Motor neuron (in vitro differentiated cells): ENCODE data around the gene OTULIN. TPM values are rescaled to one million over a fixed set of nuclear protein-coding genes. Genes with fewer than 3 reads are reported as not detected.

ENCODE experiments used
- ATAC-seq, 8 experiments: fragments of 200-7000 bp; cut with Tn5 transposase; replicated peaks in 6 of 8; 2 replicates each; pipeline ENCODE4 v1.8.0; 2021; ENCODE audit warnings: mild to moderate bottlenecking in 8 of 8, moderate library complexity in 8 of 8
- H3K27ac ChIP-seq, 2 donors: fragments of 250-450 bp; sonication (Bioruptor Pico); 2 replicates each; pipeline ENCODE4 v1.9.0; 2021; ENCODE audit warnings: antibody characterized with exemption in 2 of 2, mild to moderate bottlenecking in 2 of 2, moderate library complexity in 1 of 2
- H3K4me1 ChIP-seq, 2 donors: fragments of 250-450 bp; sonication (Bioruptor Pico); replicated peaks in 1 of 2; 2 replicates each; pipeline ENCODE4 v1.6.1; 2021; ENCODE audit warnings: antibody characterized with exemption in 2 of 2, mild to moderate bottlenecking in 2 of 2, moderate library complexity in 1 of 2
- H3K4me3 ChIP-seq, 5 donors: fragments of 250-450 bp; sonication (Bioruptor Pico); 2 replicates each; pipeline ENCODE4 v1.9.0; 2021; ENCODE audit warnings: antibody characterized with exemption in 5 of 5, mild to moderate bottlenecking in 5 of 5, moderate library complexity in 4 of 5
- WGBS, 10 experiments: fragments of 450-650 bp; shearing (Covaris generic); methylation state at CpG; one replicate each; pipeline ENCODE4 v1.0.0; 2022; 5-methylcytosine and 5-hydroxymethylcytosine counted together
- in situ Hi-C, 9 experiments: fragments of 400-800 bp; cut with MboI; loops; one replicate each; pipeline ENCODE4 v1.15.0; 2021; ENCODE audit warnings: low sequenced_read_pairs in 9 of 9, low pct_unique_long_range_greater_than_20kb in 2 of 9; ENCODE audit not compliant: unreplicated experiment in 9 of 9
- total RNA-seq, 8 experiments: library from RNA; unstranded; fragments of 300-600 nt; gene quantifications; 2 replicates each; pipeline versions ENCODE4 v1.2.3 to v1.2.4, GENCODE V29; 2022

Gene OTULIN
- total RNA-seq, 8 experiments from 2014 or later: 8.4 to 22.2 (median 11.7) TPM

DNA sequence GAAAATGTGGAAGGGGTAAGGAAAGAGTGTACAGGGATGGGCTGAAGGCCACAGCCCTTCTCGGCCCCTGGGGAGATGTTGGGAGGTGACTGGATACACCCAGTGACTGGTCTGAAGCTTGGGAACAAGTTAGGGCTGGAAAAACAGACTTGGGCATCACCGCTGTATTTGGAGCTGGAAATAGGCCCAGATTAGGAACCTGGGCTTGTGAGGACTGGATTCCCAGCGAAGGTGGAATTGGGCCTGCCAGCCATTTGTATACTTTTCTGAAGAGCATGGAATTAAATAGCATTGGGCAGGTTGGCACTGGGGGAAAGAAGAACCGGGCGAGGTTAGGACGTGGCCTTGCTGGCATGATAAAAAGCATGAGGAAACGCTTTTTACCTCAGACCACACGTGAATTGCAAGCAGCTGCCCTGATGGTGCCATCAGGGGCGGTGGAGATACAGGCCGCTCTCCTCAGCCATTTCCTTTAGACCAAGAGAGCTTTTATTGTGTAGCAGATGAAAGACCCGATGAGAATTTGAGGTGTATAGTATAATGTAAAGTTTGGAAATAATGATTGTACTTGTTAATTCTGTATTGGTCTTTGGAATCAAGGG lies 37.8 kb downstream of the OTULIN start:
- 60 to 100% (median 95%) methylated on average over 1 to 7 of the region's 11 CpGs; no CpG with 5 or more reads in 2 of the 10 experiments for WGBS, 10 experiments
- ATAC-seq: peak in 1 of 8 experiments; percentile 33
- Histone ChIP-seq H3K27ac (no peak overlapping the region), H3K4me3 (no peak overlapping the region), H3K4me1 (no peaks in the 10 kb centered on the region)
- in situ Hi-C loops: no loop called here

DNA sequence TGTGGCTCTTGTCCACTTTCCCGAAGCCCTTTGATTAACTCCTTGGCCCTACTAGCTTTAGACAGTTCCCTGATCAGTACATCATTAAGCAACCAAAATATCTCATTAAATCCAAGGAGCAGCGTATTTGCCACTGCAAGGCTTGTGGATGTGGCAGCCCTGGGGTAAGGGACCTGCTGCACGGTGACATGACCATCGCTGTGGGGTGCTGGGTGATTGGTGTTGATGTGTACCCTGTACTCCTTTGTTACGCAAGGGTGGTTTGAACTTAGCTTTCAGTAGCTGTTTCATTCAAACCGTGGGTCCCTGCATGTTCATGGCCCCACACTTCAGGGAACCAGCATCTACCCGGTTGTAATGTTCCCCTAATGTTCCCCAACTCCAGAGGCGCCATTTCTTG lies 41.0 kb downstream of the OTULIN start:
- in situ Hi-C loops: no loop called here
- Histone ChIP-seq H3K4me3 (no peak overlapping the region), H3K4me1 (no peaks in the 10 kb centered on the region), H3K27ac (no peak overlapping the region)
- WGBS, 10 experiments: 50 to 100% (median 92%) methylated on average over 1 to 6 of the region's 8 CpGs; no CpG with 5 or more reads in 1 of the 10 experiments
- ATAC-seq: no peak

DNA sequence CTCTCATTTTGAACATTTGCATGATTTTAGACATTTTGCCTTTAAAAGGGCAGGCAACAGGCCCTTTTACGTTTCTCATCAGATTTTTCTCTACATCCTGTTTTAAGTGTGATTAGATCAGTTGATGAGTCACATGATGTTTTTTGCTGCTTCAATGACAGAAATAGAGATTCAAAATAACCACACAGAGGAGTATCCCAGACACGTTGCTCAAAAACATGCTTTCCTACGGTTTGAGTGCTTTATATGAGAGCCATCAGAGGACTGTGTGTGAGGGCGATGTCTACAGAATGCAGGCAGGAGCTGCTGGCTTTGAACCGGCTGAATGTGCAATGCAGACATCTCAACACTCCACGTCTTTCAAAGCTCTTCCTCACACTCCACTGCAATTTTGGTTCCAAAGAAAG lies 42.1 kb downstream of the OTULIN start:
- Histone ChIP-seq H3K27ac (no peak overlapping the region), H3K4me3 (no peak overlapping the region), H3K4me1 (no peaks in the 10 kb centered on the region)
- 55 to 100% (median 85%) methylated on average over 1 to 5 of the region's 6 CpGs; no CpG with 5 or more reads in 3 of the 10 experiments for WGBS, 10 experiments
- in situ Hi-C loops: no loop called here
- peak in 4 of 8 experiments; percentile 35 to 77 (median 60) for ATAC-seq

DNA sequence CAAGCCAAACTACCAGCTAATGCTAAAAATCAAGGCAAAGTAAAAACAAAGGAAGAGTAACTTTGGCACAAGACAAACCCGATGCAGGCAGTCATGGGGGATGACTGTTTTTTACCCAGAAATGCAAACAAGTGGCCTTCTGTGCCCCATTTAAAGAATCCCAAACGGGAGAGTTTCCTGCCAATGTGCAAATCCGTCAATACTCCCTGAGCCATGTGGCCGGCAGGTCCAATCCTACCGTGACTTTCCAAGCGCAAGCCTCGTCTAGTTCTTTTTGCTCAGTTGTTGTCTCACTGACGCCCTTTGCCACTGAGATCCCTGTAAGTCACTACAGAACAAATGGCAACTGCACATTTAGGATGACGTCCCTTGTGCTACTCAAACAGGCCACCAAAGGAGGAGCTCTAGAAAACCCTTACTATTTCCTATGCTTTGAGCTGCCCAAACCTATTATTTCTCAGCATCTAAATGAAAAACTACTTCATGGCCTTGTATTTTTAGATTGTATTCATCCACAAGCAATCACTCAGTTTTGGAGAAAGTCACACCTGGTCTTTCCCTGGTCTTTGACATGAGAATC lies 43.4 kb downstream of the OTULIN start:
- no peak overlapping the region for H3K27ac ChIP-seq

DNA sequence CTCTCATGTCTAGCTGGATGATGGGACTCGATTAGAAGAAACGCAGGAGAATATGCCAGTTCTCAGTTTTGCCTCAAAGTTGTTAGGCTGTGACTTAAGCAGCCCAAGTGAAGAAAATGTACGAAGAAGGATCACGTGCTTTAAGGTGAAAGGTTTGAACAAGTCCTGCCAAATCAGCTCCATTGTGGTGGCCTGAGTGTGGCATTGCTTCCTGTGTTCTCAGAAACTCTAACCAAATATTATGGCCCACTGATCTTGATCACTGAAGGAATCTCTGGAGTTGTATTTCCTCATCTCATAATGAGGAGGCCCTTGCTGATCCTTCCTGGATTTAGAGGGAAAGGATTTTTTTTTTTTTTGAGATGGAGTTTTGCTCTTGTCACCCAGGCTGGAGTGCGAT lies 44.0 kb downstream of the OTULIN start:
- no peaks in the 10 kb centered on the region for H3K4me1 ChIP-seq
- H3K27ac ChIP-seq: no peak overlapping the region
- H3K4me3 ChIP-seq: no peak overlapping the region
- no peak for ATAC-seq
- WGBS, 10 experiments: 90 to 100% (median 100%) methylated on average over 2 to 5 of the region's 5 CpGs; no CpG with 5 or more reads in 1 of the 10 experiments
- in situ Hi-C loops: no loop called here

More for the DNA sequence above, 43.4 kb downstream of the OTULIN start:
- 73 to 100% (median 94%) methylated on average over 1 to 9 of the region's 9 CpGs; no CpG with 5 or more reads in 1 of the 10 experiments for WGBS, 10 experiments
- Histone ChIP-seq H3K4me1 (no peaks in the 10 kb centered on the region), H3K4me3 (no peak overlapping the region)
- in situ Hi-C loops: no loop called here
- ATAC-seq: no peak

DNA sequence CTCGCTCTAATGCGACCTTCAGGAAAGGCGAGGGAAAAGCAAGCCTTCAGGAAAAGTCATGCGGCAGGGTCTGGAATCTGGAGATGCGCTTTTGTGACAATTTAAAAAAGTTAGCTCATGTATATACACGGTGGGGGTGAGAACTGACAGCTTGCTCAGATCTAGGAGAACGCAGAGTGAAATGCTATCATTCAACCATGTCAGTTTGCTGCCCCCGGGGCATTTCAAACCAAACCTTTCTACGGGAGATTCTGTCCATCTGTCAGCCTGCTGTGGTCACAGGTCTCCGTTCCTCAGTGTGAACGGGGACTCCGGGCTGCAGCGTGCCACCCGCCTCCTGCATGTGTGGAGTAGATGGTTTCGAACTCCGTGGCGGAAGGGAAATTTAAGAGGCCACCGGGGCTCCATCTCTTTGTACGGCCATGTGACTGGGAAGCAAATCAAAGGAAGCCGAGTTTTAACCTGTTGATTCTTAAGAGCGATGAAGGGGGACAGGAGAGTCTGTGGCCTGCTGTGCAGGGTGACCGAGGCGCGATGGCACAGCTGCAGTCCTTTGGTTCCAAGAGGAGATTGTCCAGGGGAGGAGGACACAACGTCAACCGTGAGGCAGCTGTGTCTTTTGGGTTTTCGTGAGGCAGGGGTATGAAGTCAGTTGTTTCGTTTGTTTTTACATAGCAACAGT lies 45.9 kb downstream of the OTULIN start:
- no peak for ATAC-seq
- no peak overlapping the region for H3K4me3 ChIP-seq
- 70 to 100% (median 91%) methylated on average over 2 to 17 of the region's 28 CpGs for WGBS, 10 experiments
- no peak overlapping the region for H3K27ac ChIP-seq
- H3K4me1 ChIP-seq: no peaks in the 10 kb centered on the region
- in situ Hi-C loops: loop anchor here in 1 of 9 experiments (10.0 kb wide), 1 partner anchor 304 kb away; no protein-coding TSS in a partner anchor

DNA sequence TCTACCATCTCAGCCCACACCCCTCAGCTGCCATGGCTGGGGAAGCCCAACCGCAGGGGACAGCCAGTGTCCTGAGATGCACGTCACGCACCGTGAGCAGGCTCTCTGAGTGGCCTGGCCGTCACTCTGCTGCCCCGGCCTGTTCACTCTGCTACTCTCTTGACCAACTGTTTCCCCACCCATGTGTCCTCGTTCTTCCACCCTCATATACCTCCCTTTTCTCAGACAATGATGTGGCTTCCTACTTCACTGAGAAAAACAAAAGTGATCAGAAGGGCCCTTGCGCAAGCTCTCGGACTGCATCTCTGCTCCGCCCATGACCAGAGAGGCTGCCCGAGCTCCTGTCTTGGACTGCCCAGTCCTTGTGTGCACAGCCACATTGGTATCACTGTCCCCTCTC lies 47.6 kb downstream of the OTULIN start:
- in situ Hi-C loops: loop anchor here in 1 of 9 experiments (10.0 kb wide), 1 partner anchor 303 kb away; no protein-coding TSS in a partner anchor
- ATAC-seq: no peak
- Histone ChIP-seq H3K27ac (no peak overlapping the region), H3K4me1 (no peaks in the 10 kb centered on the region), H3K4me3 (no peak overlapping the region)
- WGBS, 10 experiments: 87 to 100% (median 100%) methylated on average over 1 to 4 of the region's 11 CpGs; no CpG with 5 or more reads in 6 of the 10 experiments

DNA sequence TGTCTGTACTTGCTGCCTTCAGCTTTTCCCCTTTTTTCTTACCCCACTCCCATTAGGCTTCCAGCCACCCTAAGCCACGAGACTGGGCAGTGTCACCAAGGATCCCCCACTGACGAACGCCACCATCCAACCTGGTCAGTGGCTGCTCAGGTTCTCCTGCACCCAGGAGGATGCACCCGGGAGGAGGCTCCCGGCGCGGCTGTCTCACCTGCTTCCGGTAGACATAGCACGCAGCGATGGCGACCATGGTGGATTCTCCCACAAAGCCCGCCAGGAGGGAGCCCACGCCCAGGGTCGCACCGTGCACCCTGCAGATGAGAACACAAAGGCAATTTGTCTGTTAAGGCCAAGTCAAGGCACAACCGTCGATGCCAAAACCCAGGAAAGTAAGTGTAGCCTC lies 48.1 kb downstream of the OTULIN start:
- in situ Hi-C loops: loop anchor here in 1 of 9 experiments (10.0 kb wide), 1 partner anchor 302 kb away; no protein-coding TSS in a partner anchor
- WGBS, 10 experiments: 80 to 100% (median 98%) methylated on average over 1 to 9 of the region's 17 CpGs; no CpG with 5 or more reads in 3 of the 10 experiments

DNA sequence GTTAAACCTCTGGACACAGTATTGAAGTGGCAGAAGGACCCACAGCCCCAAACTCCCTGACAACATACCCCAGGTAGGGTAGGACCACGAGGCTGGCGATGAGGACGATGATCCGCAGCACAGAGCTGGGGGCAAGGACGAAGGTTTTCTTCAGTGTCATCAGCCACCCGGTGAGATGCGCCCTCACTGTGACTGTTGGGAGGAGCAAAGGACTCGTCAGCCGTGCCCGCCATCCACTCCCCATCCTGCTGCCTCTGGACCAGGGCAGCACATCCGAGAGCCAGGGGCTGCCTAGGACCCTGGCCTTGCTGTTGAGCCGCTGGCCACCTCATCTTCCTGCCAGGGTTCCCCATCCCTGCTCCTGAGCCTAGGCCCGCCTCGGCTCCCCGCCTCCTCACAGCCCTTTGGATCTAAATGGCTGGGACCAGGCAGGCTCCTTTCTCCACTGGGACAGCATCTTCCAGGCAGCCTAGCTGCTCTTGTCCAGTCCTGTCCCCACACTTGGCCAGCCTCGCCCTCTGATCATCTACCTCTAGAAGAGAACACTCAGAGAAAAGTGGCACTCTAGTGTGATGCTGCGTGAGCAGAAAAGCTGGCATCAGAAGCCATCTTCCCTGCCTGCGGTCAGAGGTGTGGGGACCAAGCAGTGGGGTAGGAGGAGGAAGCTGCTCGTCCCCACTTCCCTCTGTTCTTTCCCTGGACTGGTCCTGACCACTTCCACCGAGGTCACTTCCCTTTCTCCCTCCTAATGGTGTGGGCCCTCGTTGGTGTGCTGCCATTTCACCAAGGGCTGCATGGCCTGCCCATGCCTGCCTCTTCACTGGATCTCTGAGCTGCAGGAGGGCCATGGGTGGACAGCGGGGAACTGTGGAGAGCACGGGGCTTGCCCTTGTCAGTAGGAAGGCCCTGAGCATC lies 49.2 kb downstream of the OTULIN start:
- no peak overlapping the region for H3K27ac ChIP-seq
- in situ Hi-C loops: loop anchor here in 1 of 9 experiments (10.0 kb wide), 1 partner anchor 301 kb away; no protein-coding TSS in a partner anchor
- H3K4me1 ChIP-seq: no peaks in the 10 kb centered on the region
- 97 to 100% (median 100%) methylated on average over 1 to 6 of the region's 23 CpGs; no CpG with 5 or more reads in 6 of the 10 experiments for WGBS, 10 experiments
- no peak for ATAC-seq
- no peak overlapping the region for H3K4me3 ChIP-seq

More for the DNA sequence above, 48.1 kb downstream of the OTULIN start:
- no peak for ATAC-seq
- no peak overlapping the region for H3K27ac ChIP-seq
- no peaks in the 10 kb centered on the region for H3K4me1 ChIP-seq
- H3K4me3 ChIP-seq: no peak overlapping the region

DNA sequence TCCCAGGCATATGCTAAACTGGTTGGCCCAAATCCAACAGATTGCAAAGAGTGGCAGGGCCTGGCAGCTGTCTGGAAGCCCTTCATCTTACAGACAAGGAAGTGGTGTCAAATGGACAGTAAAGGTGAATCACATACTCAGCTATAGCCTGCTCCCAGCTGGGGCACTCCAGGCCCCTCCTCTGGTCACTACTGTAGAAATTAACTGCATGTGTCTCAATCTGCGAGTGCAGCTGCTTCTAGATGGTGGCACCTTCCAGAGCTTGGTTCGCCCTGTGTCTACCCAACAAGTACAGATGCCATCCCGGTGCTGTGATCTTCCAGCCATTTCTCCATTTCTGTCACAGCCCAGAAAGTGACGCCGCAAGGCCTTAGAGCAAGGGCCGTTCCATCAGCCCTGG lies 50.2 kb downstream of the OTULIN start:
- Histone ChIP-seq H3K27ac (no peak overlapping the region), H3K4me3 (no peak overlapping the region), H3K4me1 (no peaks in the 10 kb centered on the region)
- 80 to 100% (median 100%) methylated on average over 1 to 5 of the region's 6 CpGs; no CpG with 5 or more reads in 4 of the 10 experiments for WGBS, 10 experiments
- ATAC-seq: peak in 3 of 8 experiments; percentile 22 to 60 (median 41)
- in situ Hi-C loops: loop anchor here in 1 of 9 experiments (10.0 kb wide), 1 partner anchor 300 kb away; no protein-coding TSS in a partner anchor

DNA sequence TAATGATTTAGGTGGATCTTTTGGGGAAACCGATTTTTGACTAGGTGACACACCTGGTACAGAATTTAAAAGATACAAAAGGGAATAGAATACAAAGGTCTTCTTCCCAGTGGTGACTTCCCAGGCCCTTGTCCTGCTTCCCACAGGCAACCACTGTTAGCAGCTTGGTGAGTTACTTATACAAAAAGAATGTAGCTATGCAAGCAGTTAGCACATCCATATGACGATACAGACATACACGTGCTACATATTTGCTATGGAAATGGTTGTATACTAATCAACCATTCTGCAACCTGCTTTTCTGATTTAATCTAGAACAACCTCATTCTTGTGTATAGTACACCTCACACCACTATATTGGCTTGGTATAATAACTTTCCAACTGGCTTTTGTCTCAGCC lies 51.0 kb downstream of the OTULIN start:
- WGBS, 10 experiments: 76 to 100% (median 93%) methylated on average over 2 to 3 of the region's 3 CpGs; no CpG with 5 or more reads in 4 of the 10 experiments
- in situ Hi-C loops: loop anchor here in 1 of 9 experiments (10.0 kb wide), 1 partner anchor 299 kb away; no protein-coding TSS in a partner anchor
- no peak overlapping the region for H3K4me3 ChIP-seq

More for the DNA sequence above, 51.0 kb downstream of the OTULIN start:
- H3K27ac ChIP-seq: no peak overlapping the region
- no peaks in the 10 kb centered on the region for H3K4me1 ChIP-seq
- ATAC-seq: no peak
